ENCODE results near the gene SORCS2.

DNA sequence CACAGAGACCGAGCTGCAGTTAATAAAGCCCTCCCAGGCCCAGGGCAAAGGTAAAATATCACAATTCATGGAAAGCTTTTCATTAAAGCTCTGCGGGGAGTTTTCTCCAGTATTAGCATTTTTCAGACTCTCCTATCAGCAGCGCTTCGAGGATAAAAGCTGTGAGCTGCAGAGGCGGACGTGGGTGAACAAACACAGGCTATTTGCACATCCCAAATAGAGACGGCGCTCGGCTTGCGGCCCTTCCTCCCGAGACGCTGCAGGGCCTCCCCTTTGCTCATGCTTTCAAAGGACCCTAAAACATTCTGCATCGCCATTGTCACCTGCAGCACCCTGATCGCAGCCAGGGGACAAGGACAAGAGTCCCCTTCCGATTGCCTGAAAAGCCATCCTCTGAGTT, 97.3 kb downstream of the SORCS2 start:
- TF ChIP-seq EZH2 (IDR thresholded peaks at IDR 0.05; ENCODE audit: borderline replicate concordance, low read length) = no peak
- TF ChIP-seq, protein P1, sequence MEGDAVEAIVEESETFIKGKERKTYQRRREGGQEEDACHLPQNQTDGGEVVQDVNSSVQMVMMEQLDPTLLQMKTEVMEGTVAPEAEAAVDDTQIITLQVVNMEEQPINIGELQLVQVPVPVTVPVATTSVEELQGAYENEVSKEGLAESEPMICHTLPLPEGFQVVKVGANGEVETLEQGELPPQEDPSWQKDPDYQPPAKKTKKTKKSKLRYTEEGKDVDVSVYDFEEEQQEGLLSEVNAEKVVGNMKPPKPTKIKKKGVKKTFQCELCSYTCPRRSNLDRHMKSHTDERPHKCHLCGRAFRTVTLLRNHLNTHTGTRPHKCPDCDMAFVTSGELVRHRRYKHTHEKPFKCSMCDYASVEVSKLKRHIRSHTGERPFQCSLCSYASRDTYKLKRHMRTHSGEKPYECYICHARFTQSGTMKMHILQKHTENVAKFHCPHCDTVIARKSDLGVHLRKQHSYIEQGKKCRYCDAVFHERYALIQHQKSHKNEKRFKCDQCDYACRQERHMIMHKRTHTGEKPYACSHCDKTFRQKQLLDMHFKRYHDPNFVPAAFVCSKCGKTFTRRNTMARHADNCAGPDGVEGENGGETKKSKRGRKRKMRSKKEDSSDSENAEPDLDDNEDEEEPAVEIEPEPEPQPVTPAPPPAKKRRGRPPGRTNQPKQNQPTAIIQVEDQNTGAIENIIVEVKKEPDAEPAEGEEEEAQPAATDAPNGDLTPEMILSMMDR (IDR thresholded peaks at IDR 0.05; ENCODE audit: low read length) = no peak

All from OCI-LY1 (cell line).